Osteoblast (primary cell): Measurements from ENCODE around the gene LCAT. TPM values are rescaled to one million over a fixed set of nuclear protein-coding genes. Genes with fewer than 3 reads are reported as not detected.

Source experiments
- DNase-seq: peaks from one replicate; pipeline ENCODE4 v3.0.0; 2011; ENCODE audit warnings: low spot score, mixed read lengths; ENCODE audit not compliant: insufficient read length; ENCODE audit errors: missing footprints
- H2AFZ ChIP-seq: 2 replicates; pipeline ENCODE4 v1.6.0; 2011; ENCODE audit warnings: mild to moderate bottlenecking, low read length
- H3K27ac ChIP-seq: 2 replicates; pipeline ENCODE4 v1.5.1; 2011; ENCODE audit warnings: mild to moderate bottlenecking, low read depth, low read length, moderate library complexity
- H3K27me3 ChIP-seq: 2 replicates; pipeline ENCODE4 v1.6.0; 2012; ENCODE audit warnings: mild to moderate bottlenecking, control low read depth, inconsistent platforms, low read length, moderate library complexity; ENCODE audit not compliant: insufficient read depth
- H3K36me3 ChIP-seq: 2 replicates; pipeline ENCODE4 v1.5.1; 2011; ENCODE audit warnings: mild to moderate bottlenecking, low read length, control low read depth, moderate library complexity; ENCODE audit not compliant: insufficient read depth
- H3K4me1 ChIP-seq: 2 replicates; pipeline ENCODE4 v1.5.1; 2011; ENCODE audit warnings: mild to moderate bottlenecking, low read length, control low read depth, moderate library complexity; ENCODE audit not compliant: insufficient read depth
- H3K4me2 ChIP-seq: 2 replicates; pipeline ENCODE4 v1.6.0; 2011; ENCODE audit warnings: mild to moderate bottlenecking, low read length; ENCODE audit not compliant: insufficient read depth
- H3K4me3 ChIP-seq: fragments of 200-600 bp; sonication (generic); 3 replicates; pipeline ENCODE4 v1.5.1; 2012; ENCODE audit warnings: mild to moderate bottlenecking, low read length, inconsistent platforms; ENCODE audit not compliant: insufficient read depth
- H3K79me2 ChIP-seq: 2 replicates; pipeline ENCODE4 v1.6.0; 2012; ENCODE audit warnings: mild to moderate bottlenecking, low read length, control low read depth, inconsistent platforms; ENCODE audit not compliant: insufficient read depth
- H3K9me3 ChIP-seq: 2 replicates; pipeline ENCODE4 v1.5.1; 2011; ENCODE audit warnings: low read depth, low read length, control low read depth
- H4K20me1 ChIP-seq: 2 replicates; pipeline ENCODE4 v1.6.0; 2012; ENCODE audit warnings: mild to moderate bottlenecking, low read length, control low read depth; ENCODE audit not compliant: insufficient read depth
- CTCF ChIP-seq: IDR thresholded peaks from 2 replicates; pipeline ENCODE4 v1.5.1; 2011; ENCODE audit warnings: mild to moderate bottlenecking, low read depth, low read length, moderate library complexity; ENCODE audit errors: extremely low read depth
- total RNA-seq: library from RNA; depleted of rRNA; stranded (reverse); fragments of >200 nt; gene quantifications from 2 replicates; pipeline ENCODE4 v1.2.3, GENCODE V29; 2012

Gene LCAT
- total RNA-seq, 1 donor, result 6.9 TPM

GRCh38 chr16:67922221-67922620 is 21.7 kb downstream of the LCAT start:
- H3K36me3 ChIP-seq, result peaks cover 14% of the 10 kb centered on the region
- H3K4me1 ChIP-seq, result peaks cover 26% of the 10 kb centered on the region
- no peak for TF ChIP-seq CTCF
- no peak overlapping the region for H2AFZ ChIP-seq
- no peak overlapping the region for H3K27ac ChIP-seq
- H3K9me3 ChIP-seq, result no peaks in the 10 kb centered on the region
- peaks cover 56% of the 10 kb centered on the region for H3K79me2 ChIP-seq
- no peak overlapping the region for H3K4me2 ChIP-seq
- DNase-seq, result no peak
- peaks cover 76% of the 10 kb centered on the region for H4K20me1 ChIP-seq
- no peak overlapping the region for H3K4me3 ChIP-seq
- no peaks in the 10 kb centered on the region for H3K27me3 ChIP-seq

GRCh38 chr16:67919622-67920221 is 24.2 kb downstream of the LCAT start:
- Histone ChIP-seq H3K27me3 (no peaks in the 10 kb centered on the region), H3K4me1 (peaks cover 25% of the 10 kb centered on the region), H3K36me3 (peaks cover 20% of the 10 kb centered on the region), H3K4me2 (no peak overlapping the region), H4K20me1 (peaks cover 78% of the 10 kb centered on the region), H2AFZ (no peak overlapping the region), H3K27ac (no peak overlapping the region), H3K9me3 (no peaks in the 10 kb centered on the region), H3K79me2 (peaks cover 69% of the 10 kb centered on the region), H3K4me3 (no peak overlapping the region)
- DNase-seq, result no peak
- TF ChIP-seq CTCF, result no peak

- no peak overlapping the region for H2AFZ ChIP-seq
- H3K27ac ChIP-seq, result peak overlapping the region; percentile 65
- peak overlapping the region; percentile 25 for H3K4me2 ChIP-seq
- H3K4me3 ChIP-seq, result no peak overlapping the region
- H3K9me3 ChIP-seq, result no peaks in the 10 kb centered on the region
- TF ChIP-seq CTCF, result no peak
- no peaks in the 10 kb centered on the region for H3K27me3 ChIP-seq
- H3K79me2 ChIP-seq, result peaks cover 56% of the 10 kb centered on the region
- peaks cover 25% of the 10 kb centered on the region for H3K4me1 ChIP-seq
- peak; percentile 97 for DNase-seq
- peaks cover 16% of the 10 kb centered on the region for H3K36me3 ChIP-seq
- H4K20me1 ChIP-seq, result peaks cover 69% of the 10 kb centered on the region
Observed at GRCh38 chr16:67917852-67918236, 26.1 kb downstream of the LCAT start.

GRCh38 chr16:67917140-67917851 is 26.6 kb downstream of the LCAT start:
- peak; percentile 87 for DNase-seq
- H3K27me3 ChIP-seq, result no peaks in the 10 kb centered on the region
- H3K27ac ChIP-seq, result peak overlapping the region; percentile 65
- peaks cover 51% of the 10 kb centered on the region for H3K79me2 ChIP-seq
- peak overlapping the region; percentile 25 for H3K4me2 ChIP-seq
- no peaks in the 10 kb centered on the region for H3K9me3 ChIP-seq
- no peak for TF ChIP-seq CTCF
- no peak overlapping the region for H3K4me3 ChIP-seq
- peaks cover 16% of the 10 kb centered on the region for H3K36me3 ChIP-seq
- no peak overlapping the region for H2AFZ ChIP-seq
- H3K4me1 ChIP-seq, result peaks cover 25% of the 10 kb centered on the region
- peaks cover 63% of the 10 kb centered on the region for H4K20me1 ChIP-seq
